HG03045 (cell line): ENCODE data around the gene SMCO4.
"Not testable (repeated sequence)": the region's sequence is repeated elsewhere in the genome, so short reads cannot be mapped to it uniquely, and the experiment has no call there.

Experiments
- ATAC-seq: cut with Tn5 transposase; IDR thresholded peaks from one replicate; pipeline ENCODE4 v1.9.1; 2021; ENCODE audit warnings: mild to moderate bottlenecking, moderate library complexity; ENCODE audit not compliant: unreplicated experiment

Gene SMCO4

DNA sequence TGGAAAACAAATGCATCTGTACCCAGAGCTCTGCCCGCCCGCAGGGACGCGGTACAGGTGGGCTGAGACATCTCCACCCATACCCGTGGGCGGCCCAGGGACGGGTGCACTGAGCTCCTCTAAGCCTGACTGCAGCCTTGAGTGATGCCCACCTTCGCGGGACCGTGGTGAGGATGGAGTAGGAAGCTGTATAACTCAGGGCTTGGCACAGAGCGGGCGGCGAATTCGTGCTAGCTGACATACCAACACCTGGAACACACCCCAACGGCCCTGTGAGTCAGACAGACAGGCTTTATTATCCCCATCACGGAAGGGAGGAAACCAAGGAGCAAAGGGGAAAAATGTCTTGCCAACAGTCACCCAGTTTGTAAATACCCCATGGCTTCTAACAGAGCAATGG, 61.9 kb downstream of the SMCO4 start:
- ATAC-seq, result no peak

DNA sequence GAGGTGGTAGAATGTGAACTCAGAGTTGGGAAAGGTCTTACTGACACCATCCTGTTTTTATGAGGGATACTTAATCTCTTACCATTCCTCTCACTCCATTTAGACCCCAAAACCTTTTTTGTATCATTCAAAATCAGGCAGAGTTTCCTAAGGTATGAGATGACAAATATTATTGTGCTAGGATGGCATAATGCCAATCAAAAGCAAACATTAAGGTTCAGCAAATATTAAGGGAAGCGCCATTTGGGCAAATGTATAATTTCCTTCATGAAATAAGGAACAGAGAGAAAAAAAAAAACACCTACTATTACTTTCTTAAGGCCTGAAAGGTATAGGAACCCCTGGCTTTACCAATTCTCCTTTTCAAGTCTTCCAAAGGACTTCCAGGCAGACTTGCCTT, 62.4 kb downstream of the SMCO4 start:
- ATAC-seq, result no peak

DNA sequence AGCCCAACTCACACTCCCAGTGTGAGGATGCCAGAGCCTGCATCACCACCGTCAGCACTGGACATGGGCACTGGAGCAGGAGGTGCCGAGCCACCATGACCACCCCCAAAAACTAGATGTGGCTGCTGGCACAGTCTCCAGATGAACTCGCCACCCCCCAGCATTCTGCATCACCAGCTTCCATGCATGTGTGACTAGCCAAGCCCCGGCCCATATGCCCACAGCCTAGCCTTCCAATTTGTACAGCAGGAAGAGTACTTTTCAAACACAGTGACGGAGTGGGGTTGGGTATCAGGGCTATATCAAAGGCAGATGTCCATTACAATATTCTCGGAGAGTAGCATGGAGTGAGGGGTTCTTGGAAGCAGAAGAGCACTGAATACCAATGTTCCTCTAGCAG, 62.9 kb downstream of the SMCO4 start:
- ATAC-seq, result no peak

DNA sequence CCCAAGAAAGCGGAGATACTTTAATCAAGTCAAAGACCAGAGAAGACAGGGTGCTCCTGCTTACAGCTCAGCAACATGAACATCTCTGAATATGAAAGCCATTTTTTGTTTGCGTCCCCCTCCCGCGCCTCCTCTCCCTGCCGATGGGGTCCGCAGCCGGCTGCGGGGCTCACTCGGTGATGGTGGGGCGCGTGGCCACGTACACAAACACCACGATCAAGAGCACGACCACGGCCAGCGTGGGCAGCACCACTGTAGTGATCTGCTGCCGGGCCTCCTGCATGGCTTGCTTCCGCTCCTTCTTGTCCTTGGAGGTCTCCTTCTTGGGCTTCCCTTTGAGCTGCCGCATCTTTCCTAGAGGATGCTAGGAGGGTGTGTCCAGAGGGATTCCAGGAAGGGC, 64.3 kb downstream of the SMCO4 start:
- no peak for ATAC-seq

DNA sequence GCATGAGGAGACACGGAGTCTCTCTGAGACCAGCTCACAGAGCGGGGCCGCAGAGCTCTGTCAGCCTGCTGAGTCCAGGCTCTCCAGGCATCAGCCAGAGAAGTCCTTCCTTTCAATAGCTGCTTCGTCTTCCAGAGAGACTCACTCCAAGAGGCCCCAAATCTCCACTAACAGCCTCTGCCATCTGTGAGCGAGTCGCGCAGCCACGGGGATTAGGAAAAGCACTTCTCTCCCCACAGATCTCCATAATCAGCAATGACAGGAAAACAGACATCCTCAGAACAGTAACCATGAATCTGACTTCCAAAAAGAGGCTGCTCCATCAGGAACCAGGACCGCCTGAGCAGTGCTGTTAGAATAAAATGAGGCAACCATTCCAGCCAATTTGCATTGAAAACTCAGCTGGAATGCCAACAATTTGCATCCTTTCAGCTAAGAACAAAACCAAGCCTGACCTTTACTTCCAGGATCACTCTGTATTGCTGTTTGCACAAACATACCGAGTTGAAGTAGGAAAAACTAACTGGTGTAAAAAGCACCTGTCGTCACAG, 65.4 kb downstream of the SMCO4 start:
- no peak for ATAC-seq

DNA sequence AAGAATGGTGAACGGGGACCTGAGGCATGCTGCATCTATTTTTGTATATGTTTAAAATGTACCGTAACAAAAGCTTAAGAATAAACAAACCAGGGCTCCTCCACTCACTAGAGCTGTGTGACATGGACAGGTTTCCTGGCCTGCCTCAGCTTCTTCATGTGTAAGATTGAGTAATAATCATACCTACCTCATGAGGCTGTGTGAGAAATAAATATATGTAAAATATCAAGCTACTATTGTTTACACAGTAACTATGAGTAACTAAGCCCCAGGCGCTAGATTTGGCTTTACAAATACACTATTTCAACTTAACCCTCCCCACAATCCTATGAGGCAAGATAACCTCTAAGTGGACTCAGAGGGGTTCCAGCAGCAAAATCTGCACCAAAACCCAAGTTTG, 66.4 kb downstream of the SMCO4 start:
- no peak for ATAC-seq

DNA sequence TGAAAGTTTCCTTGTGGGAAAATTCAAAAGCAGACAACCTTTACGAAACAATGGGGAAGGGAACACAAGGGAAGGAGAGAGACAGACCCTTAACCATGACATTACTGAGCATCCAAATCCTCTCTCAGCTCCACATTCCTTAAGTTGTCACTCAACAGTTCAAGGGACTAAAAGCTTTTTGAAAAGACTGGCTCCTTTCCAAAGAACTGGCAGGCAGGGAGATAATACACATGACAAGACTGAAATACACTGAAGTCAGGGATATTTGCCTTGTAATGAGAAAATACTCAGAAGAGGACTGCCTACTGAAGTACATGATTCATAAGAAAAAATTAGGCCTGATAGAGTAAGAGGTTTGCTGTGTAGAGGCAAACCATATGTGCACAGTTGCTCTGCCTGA, 69.1 kb downstream of the SMCO4 start:
- ATAC-seq, result no peak

DNA sequence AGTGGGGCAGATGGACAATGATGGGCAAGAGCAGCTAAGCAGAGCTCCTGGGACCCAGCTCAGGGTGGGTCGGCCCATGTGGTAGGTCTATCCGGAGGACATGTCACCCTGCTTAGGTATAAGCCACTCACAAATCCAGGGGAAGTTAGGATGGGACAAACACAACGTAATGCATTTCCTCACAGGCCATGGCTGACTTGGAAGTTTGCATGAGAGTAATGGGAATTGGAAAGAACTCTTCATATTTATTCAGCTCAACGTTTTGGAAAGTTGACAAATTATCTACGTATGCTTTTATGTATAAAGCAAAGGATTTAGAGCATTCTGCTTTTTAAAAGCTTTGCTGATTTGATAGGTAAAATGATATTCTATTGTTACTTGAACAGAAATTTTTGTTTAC, 74.9 kb downstream of the SMCO4 start:
- ATAC-seq, result no peak

DNA sequence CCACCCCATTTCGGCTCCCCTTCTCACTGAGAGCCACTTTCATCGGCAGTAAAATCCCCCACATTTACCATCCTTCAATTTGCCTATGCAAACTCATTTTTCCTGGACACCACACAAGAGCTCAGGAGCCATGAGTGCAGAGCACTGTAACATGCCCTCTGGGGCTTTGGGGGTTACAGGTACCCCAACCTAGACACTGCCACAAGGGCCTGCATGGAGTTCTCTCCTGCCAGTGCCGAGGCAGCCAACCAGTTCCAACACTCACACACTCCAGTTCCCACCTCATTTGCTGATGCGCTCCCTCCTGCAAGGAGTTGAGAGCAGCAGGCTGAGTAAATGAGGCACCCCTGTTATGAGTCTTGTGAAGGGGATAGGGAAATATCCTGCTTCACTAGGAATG, 76.1 kb downstream of the SMCO4 start:
- no peak for ATAC-seq

DNA sequence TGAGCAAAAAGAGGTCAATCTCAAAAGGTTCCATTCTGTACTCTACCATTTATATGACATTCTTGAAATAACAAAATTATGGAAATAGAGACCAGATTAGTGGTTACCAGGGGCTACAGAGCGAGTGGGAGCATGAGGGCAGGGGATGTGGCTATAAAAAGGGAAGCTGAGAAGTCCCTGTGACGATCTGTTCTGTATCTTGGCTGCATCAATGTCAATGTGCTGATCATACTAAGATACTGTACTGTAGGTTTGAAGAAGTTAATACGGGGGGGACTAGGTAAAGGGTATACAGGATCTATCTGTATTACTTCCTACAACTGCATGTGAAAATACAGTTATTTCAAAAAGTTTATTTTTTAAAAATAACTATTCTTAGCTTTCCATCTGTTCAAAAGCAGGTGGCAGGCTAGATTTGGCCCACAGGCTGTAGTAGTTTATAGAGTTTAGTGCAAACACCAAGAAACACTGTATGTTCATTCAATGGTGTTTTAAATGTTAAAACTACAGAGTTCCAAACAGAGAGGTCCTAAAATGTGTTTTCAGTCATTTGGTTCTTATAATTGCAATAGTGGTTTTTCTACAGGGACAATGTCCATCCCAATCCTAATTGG, 78.2 kb downstream of the SMCO4 start:
- no peak for ATAC-seq

DNA sequence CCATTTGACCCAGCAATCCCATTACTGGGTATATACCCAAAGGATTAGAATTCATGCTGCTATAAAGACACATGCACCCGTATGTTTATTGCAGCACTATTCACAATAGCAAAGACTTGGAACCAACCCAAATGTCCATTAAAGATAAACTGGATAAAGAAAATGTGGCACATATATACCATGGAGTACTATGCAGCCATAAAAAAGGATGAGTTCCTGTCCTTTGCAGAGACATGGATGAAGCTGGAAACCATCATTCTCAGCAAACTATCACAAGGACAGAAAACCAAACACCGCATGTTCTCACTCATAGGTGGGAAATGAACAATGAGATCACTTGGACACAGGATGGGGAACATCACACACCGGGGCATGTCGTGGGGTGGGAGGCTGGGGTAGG, 79.5 kb downstream of the SMCO4 start:
- ATAC-seq, result not testable (repeated sequence)

DNA sequence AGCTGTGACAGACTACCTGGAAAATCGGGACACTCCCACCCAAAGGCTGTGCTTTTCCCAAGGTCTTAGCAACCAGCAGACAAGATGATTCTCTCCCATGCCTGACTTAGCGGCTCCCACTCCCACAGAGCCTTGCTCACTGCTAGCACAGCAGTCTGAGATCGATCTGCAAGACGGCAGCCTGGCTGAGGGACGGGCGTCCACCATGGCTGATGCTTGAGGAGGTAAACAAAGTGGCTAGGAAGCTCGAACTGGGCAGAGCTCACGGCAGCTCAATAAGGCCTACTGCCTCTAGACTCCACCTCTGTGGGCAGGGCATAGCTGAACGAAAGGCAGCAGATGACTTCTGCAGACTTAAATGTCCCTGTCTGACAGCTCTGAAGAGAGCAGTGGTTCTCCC, 84.9 kb downstream of the SMCO4 start:
- no peak for ATAC-seq

DNA sequence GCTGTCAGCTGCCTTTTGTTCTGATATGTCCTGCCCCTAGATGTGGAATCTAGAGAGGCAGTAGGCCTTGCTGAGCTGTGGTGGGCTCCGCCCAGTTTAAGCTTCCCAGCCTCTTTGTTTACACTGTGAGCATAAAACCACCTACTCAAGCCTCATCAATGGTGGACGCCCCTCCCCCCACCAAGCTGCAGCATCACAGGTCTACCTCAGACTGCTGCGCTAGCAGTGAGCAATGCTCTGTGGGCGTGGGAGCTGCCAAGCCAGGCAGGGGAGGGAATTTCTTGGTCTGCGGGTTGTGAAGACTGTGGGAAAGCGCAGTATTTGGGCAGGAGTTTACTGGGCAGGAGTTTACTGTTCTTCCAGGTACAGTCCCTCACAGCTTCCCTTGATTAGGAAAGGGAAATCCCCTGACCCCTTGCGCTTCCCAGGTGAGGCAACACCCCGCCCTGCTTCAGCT, 98.5 kb downstream of the SMCO4 start:
- no peak for ATAC-seq

DNA sequence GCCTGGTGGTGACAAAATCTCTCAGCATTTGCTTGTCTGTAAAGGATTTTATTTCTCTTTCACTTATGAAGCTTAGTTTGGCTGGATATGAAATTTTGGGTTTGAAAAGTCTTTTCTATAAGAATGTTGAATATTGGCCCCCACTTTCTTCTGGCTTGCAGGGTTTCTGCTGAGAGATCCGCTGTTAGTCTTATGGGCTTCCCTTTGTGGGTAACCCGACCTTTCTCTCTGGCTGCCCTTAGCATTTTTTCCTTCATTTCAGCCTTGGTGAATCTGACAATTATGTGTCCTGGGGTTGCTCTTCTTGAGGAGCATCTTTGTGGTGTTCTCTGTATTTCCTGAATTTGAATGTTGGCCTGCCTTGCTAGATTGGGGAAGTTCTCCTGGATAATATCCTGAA, 100.0 kb downstream of the SMCO4 start:
- not testable (repeated sequence) for ATAC-seq

DNA sequence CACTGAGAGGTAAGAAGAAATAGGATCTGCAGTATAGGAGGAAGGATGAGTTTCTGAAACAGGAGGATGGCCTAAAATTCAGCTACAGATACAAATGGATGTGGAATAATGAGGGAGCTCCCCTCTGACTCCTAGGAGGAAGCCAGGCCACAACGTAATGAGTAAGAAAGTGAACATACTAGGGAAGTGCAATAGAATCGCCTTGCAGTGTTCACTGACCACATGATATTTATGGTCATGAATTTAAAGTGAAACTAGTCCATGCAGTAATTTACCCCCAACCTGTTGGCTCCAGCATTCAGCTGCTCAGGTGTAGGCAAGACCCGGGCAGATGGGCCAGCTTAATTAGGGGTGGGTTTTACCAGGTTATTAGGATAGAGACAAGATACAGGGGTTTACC, 110.9 kb downstream of the SMCO4 start:
- ATAC-seq, result no peak
